DMS153 treated with DMSO at 0.1 percent for 48 hours (cell line): ENCODE results near the gene CETP.

Source experiments
- DNase-seq: peaks from one replicate; lab custom pipeline; 2025; ENCODE audit not compliant: unreplicated experiment; lab: John Stamatoyannopoulos, UW

The CETP gene

GRCh38 chr16:56961851-56962281, at the start of gene CETP:
Gene CETP (plus strand): TSS chr16:56961950. CDS start chr16:56961980, 30 bp downstream.
- no peak for DNase-seq

- no peak for DNase-seq
Observed at GRCh38 chr16:56912746-56913708, 48.7 kb upstream of the CETP start.

GRCh38 chr16:56914896-56915295, 46.9 kb upstream of the CETP start:
- no peak for DNase-seq

GRCh38 chr16:56915336-56916119, 46.2 kb upstream of the CETP start:
- DNase-seq: no peak

- no peak for DNase-seq
Observed at GRCh38 chr16:56916571-56917403, 45.0 kb upstream of the CETP start.

GRCh38 chr16:56918467-56919012, 43.2 kb upstream of the CETP start:
- no peak for DNase-seq

GRCh38 chr16:56919099-56919800, 42.5 kb upstream of the CETP start:
- no peak for DNase-seq

- DNase-seq: no peak
Observed at GRCh38 chr16:56921571-56921970, 40.2 kb upstream of the CETP start.

GRCh38 chr16:56923481-56924091, 38.2 kb upstream of the CETP start:
- DNase-seq: no peak

- DNase-seq: no peak
Observed at GRCh38 chr16:56927471-56927870, 34.3 kb upstream of the CETP start.

GRCh38 chr16:56929639-56930038, 32.1 kb upstream of the CETP start:
- DNase-seq: no peak

- peak; percentile 60 for DNase-seq
Observed at GRCh38 chr16:56930486-56931270, 31.1 kb upstream of the CETP start.

GRCh38 chr16:56931271-56931891, 30.4 kb upstream of the CETP start:
- DNase-seq: peak; percentile 40

GRCh38 chr16:56931892-56932720, 29.6 kb upstream of the CETP start, which contains the start of gene HERPUD1:
Gene HERPUD1 (plus strand): TSS chr16:56932142. CDS start chr16:56932245, 103 bp downstream.
- peak; percentile 87 for DNase-seq

GRCh38 chr16:56932721-56933619, 28.8 kb upstream of the CETP start:
- peak; percentile 31 for DNase-seq

GRCh38 chr16:56933828-56934598, 27.7 kb upstream of the CETP start:
- DNase-seq: no peak
